ENCODE measurements around the gene PRDM16. TPM values are rescaled to one million over a fixed set of nuclear protein-coding genes. Genes with fewer than 3 reads are reported as not detected.

Gene PRDM16
- total RNA-seq, 4 donors from 2014 or later: 0.41 to 0.95 TPM; not detected in 2

DNA sequence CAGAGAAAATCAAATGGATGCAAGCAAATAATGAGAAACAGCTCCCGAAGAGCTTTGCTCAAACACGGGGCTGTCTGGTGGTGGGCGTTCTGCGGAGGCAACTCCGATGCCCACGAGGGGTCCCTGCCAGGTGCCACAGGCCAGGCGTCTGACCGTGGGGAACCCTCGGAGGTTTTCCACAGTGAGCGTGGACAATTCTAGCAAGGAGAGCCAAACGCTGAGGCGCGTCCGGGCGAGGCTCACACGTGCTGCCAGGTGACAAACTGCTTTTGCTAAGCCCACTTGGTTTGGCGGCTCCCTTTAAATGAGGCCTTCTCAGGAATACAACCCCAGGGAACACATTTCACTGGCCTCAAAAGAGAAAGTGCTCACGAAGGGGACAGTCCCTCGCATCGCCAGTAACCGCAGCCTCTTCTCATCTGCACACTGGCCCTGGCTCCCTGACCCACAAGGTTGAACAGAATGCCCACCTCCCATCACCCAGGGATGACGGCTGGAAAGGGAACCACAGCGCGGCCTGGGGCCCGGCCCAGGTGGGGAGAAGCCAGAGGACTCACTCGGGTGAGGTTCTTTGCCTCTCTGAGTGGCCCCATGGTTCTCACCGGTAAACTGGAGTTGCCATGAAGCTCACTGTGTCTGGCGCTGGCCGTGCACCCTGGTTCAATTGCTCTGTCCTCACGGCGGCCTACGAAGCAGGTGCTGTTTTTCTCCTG is 97.4 kb downstream of the PRDM16 start:
- H3K27ac ChIP-seq: no peak overlapping the region
- H3K9me3 ChIP-seq: no peaks in the 10 kb centered on the region
- TF ChIP-seq POLR2AphosphoS5 (IDR thresholded peaks at IDR 0.05) (no peak), POLR2A (IDR thresholded peaks at IDR 0.05) (no peak), EP300 (IDR thresholded peaks at IDR 0.05; ENCODE audit: low read depth) (no peak)
- TF ChIP-seq, protein P1, sequence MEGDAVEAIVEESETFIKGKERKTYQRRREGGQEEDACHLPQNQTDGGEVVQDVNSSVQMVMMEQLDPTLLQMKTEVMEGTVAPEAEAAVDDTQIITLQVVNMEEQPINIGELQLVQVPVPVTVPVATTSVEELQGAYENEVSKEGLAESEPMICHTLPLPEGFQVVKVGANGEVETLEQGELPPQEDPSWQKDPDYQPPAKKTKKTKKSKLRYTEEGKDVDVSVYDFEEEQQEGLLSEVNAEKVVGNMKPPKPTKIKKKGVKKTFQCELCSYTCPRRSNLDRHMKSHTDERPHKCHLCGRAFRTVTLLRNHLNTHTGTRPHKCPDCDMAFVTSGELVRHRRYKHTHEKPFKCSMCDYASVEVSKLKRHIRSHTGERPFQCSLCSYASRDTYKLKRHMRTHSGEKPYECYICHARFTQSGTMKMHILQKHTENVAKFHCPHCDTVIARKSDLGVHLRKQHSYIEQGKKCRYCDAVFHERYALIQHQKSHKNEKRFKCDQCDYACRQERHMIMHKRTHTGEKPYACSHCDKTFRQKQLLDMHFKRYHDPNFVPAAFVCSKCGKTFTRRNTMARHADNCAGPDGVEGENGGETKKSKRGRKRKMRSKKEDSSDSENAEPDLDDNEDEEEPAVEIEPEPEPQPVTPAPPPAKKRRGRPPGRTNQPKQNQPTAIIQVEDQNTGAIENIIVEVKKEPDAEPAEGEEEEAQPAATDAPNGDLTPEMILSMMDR (IDR thresholded peaks at IDR 0.05): no peak
- no peak overlapping the region for H3K4me3 ChIP-seq
- 76 to 92% methylated on average over 4 to 32 of the region's 32 CpGs for WGBS, 2 donors (ENCODE audit: low coverage in 1 of 2)
- in situ Hi-C loops (cut with MboI; ENCODE audit: low pct_ligation_motif_present in 1 of 4, low pct_unique_long_range_greater_than_20kb in 1 of 4, low sequenced_read_pairs in 3 of 4) (loop anchor here in 1 of 4 donors (25.0 kb wide), 1 partner anchor 96 kb away; no protein-coding TSS in a partner anchor), intact Hi-C loops (cut with DNase I; ENCODE audit: low total_unique reads) (no loop called here)
- H3K36me3 ChIP-seq: no peaks in the 10 kb centered on the region
- peaks cover 4% of the 10 kb centered on the region for H3K27me3 ChIP-seq
- no peak for DNase-seq
- H3K4me1 ChIP-seq: peaks cover 14 to 18% (median 16%) of the 10 kb centered on the region in 4 donors

GRCh38 chr1:3167255-3167654 is 98.3 kb downstream of the PRDM16 start:
- intact Hi-C loops (cut with DNase I; ENCODE audit: low total_unique reads): no loop called here

DNA sequence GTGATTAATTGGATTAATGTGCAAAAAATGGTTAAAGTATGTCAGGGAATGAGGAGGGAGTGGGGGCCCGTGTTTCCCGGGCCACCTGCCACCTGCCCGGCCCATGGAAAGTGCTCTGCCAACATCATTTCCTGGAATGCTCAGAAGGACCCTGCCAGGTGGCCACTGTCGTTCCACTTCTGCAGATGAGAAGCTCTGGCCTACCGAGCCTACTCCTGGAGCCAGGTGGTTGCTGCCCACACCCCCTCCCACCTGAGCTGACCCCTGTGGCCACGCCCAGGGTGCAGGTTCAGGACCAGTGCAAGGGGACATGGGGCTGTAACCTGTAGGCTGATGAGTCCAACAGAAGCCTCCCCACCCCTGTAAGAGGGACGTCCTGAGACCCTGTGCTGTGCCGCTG is 99.7 kb downstream of the PRDM16 start:
- TF ChIP-seq POLR2AphosphoS5 (IDR thresholded peaks at IDR 0.05): no peak
- TF ChIP-seq, protein P1 (IDR thresholded peaks at IDR 0.05): no peak
- no peak for TF ChIP-seq EP300 (IDR thresholded peaks at IDR 0.05; ENCODE audit: low read depth)
- no peak for TF ChIP-seq POLR2A (IDR thresholded peaks at IDR 0.05)
- Histone ChIP-seq H3K27me3 (no peaks in the 10 kb centered on the region), H3K4me3 (no peak overlapping the region), H3K36me3 (no peaks in the 10 kb centered on the region), H3K4me1 (peaks cover 19 to 24% (median 21%) of the 10 kb centered on the region in 4 donors), H3K9me3 (no peaks in the 10 kb centered on the region), H3K27ac (no peak overlapping the region)
- 35 to 46% methylated on average over 4 to 8 of the region's 8 CpGs for WGBS, 2 donors (ENCODE audit: low coverage in 1 of 2)
- intact Hi-C loops (cut with DNase I; ENCODE audit: low total_unique reads) (no loop called here), in situ Hi-C loops (cut with MboI; ENCODE audit: low pct_ligation_motif_present in 1 of 4, low pct_unique_long_range_greater_than_20kb in 1 of 4, low sequenced_read_pairs in 3 of 4) (loop anchor here in 1 of 4 donors (25.0 kb wide), 1 partner anchor 94 kb away; no protein-coding TSS in a partner anchor)
- DNase-seq: no peak

More at GRCh38 chr1:3167255-3167654, 98.3 kb downstream of the PRDM16 start:
- no peak overlapping the region for H3K27ac ChIP-seq
- no peaks in the 10 kb centered on the region for H3K9me3 ChIP-seq
- H3K4me1 ChIP-seq: peaks cover 19 to 24% (median 21%) of the 10 kb centered on the region in 4 donors
- no peak for DNase-seq
- TF ChIP-seq EP300 (IDR thresholded peaks at IDR 0.05; ENCODE audit: low read depth) (no peak), POLR2A (IDR thresholded peaks at IDR 0.05) (no peak), POLR2AphosphoS5 (IDR thresholded peaks at IDR 0.05) (no peak)
- TF ChIP-seq, protein P1 (IDR thresholded peaks at IDR 0.05): no peak
- in situ Hi-C loops (cut with MboI; ENCODE audit: low pct_ligation_motif_present in 1 of 4, low pct_unique_long_range_greater_than_20kb in 1 of 4, low sequenced_read_pairs in 3 of 4): loop anchor here in 1 of 4 donors (25.0 kb wide), 1 partner anchor 95 kb away; no protein-coding TSS in a partner anchor
- 86 to 90% methylated on average over 10 to 14 of the region's 14 CpGs for WGBS, 2 donors (ENCODE audit: low coverage in 1 of 2)
- H3K36me3 ChIP-seq: no peaks in the 10 kb centered on the region
- H3K4me3 ChIP-seq: no peak overlapping the region
- H3K27me3 ChIP-seq: peaks cover 2% of the 10 kb centered on the region

DNA sequence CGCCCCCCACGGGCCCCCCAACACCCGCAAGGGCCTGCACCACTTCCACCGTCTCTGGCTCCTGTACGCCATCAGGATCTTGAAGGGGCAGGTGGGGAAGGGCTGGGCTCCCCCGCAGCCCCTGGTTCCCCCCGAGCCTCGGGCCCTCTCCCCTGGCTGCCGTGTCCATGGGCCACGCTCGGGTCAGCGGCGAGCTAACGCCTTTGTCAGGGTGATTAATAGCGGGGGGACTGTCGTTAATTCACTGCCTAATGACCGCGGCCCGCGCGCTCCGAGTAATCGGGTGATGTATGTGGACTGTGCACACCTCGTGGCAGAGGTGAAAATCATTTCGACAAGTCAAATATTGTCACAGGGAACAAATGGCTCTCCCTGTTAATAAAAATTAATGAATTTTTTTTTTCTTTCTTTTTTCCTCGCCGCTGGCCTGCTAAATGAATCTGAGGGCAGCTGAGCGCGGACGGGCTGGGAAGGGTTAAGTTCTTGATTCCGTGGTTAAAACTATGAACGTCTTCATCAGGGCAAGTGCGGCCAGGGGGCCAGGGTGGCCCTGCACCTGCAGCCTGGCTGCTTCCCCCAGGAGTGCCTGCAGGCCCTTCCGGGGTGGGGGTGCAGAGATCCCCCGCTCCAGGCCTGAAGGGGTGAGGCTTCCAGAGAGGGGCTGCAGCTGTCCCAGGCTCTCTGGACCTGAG is 100.8 kb downstream of the PRDM16 start:
- no peak for TF ChIP-seq POLR2AphosphoS5 (IDR thresholded peaks at IDR 0.05)
- TF ChIP-seq EP300 (IDR thresholded peaks at IDR 0.05; ENCODE audit: low read depth): no peak
- TF ChIP-seq POLR2A (IDR thresholded peaks at IDR 0.05): no peak
- TF ChIP-seq, protein P1 (IDR thresholded peaks at IDR 0.05): no peak
- in situ Hi-C loops (cut with MboI; ENCODE audit: low pct_ligation_motif_present in 1 of 4, low pct_unique_long_range_greater_than_20kb in 1 of 4, low sequenced_read_pairs in 3 of 4): loop anchor here in 1 of 4 donors (25.0 kb wide), 1 partner anchor 92 kb away; no protein-coding TSS in a partner anchor
- Histone ChIP-seq H3K9me3 (no peaks in the 10 kb centered on the region), H3K4me3 (peak overlapping the region in 1 of 4 donors; percentile 38), H3K27me3 (no peaks in the 10 kb centered on the region), H3K27ac (peak overlapping the region in 3 of 4 donors; percentile 76 to 80 (median 80)), H3K36me3 (no peaks in the 10 kb centered on the region), H3K4me1 (peaks cover 20 to 30% (median 24%) of the 10 kb centered on the region in 4 donors)
- WGBS, 2 donors (ENCODE audit: low coverage in 1 of 2): 78 to 85% methylated on average over 6 to 35 of the region's 35 CpGs
- intact Hi-C loops (cut with DNase I; ENCODE audit: low total_unique reads): no loop called here
- DNase-seq: no peak
